IMR-90 (cell line): ENCODE measurements around the gene LBHD2. TPM values are rescaled to one million over a fixed set of nuclear protein-coding genes. Genes with fewer than 3 reads are reported as not detected.

ENCODE experiments used
- ATAC-seq: fragments of 200-7000 bp; cut with Tn5 transposase; 2 replicates; pipeline ENCODE4 v1.9.1; 2020; ENCODE audit warnings: low read depth, mild to moderate bottlenecking, moderate library complexity
- BruUV-seq: library from RNA; stranded (reverse); fragments of 400-500 nt; replicated peaks from 2 replicates; lab custom pipeline; 2021; lab: Mats Ljungman, UMichigan
- CTCF ChIA-PET: fragments of 300-600 bp; formaldehyde crosslinking; extraction: SDS; loops from one replicate; lab custom pipeline; 2021; ENCODE audit warnings: antibody characterized with exemption; lab: Yijun Ruan, JAX
- POLR2A ChIA-PET: fragments of 300-600 bp; sonication (Branson Sonifier 250); formaldehyde crosslinking; loops from one replicate; lab custom pipeline; 2022; ENCODE audit warnings: antibody characterized with exemption; ENCODE audit not compliant: unreplicated experiment; lab: Charles Lee
- DNase-seq: peaks from one replicate; pipeline ENCODE4 v3.0.0; 2013
- H2AFZ ChIP-seq: replicated peaks from 2 replicates; pipeline ENCODE3; 2013; ENCODE audit warnings: low read length, mild to moderate bottlenecking; ENCODE audit not compliant: poor library complexity
- H2AK5ac ChIP-seq: 2 replicates; pipeline ENCODE4 v1.6.1; 2013; ENCODE audit warnings: low read depth, low read length, inconsistent platforms
- H2AK9ac ChIP-seq: replicated peaks from 2 replicates; pipeline ENCODE3; 2013; ENCODE audit warnings: mild to moderate bottlenecking, low read depth, low read length, moderate library complexity; ENCODE audit not compliant: poor library complexity
- H2BK120ac ChIP-seq: 2 replicates; pipeline ENCODE4 v1.6.1; 2013; ENCODE audit warnings: low read depth, low read length, inconsistent platforms
- H2BK15ac ChIP-seq: 3 replicates; pipeline ENCODE4 v1.6.1; 2013; ENCODE audit warnings: low read depth, low read length, inconsistent platforms
- H2BK20ac ChIP-seq: 2 replicates; pipeline ENCODE4 v1.6.1; 2013; ENCODE audit warnings: low read depth, mild to moderate bottlenecking, inconsistent platforms, low read length, moderate library complexity
- H2BK5ac ChIP-seq: 2 replicates; pipeline ENCODE4 v1.6.1; 2013; ENCODE audit warnings: mild to moderate bottlenecking, low read depth, low read length, inconsistent platforms; ENCODE audit not compliant: poor library complexity, severe bottlenecking
- H3K14ac ChIP-seq: replicated peaks from 2 replicates; pipeline ENCODE4 v1.6.1; 2013; ENCODE audit warnings: low read depth, low read length, inconsistent platforms
- H3K18ac ChIP-seq: 2 replicates; pipeline ENCODE4 v1.6.1; 2013; ENCODE audit warnings: low read depth, low read length, control low read depth
- H3K23ac ChIP-seq: 2 replicates; pipeline ENCODE4 v1.6.1; 2013; ENCODE audit warnings: low read depth, low read length, inconsistent platforms
- H3K27ac ChIP-seq: 2 replicates; pipeline ENCODE4 v1.5.1; 2013; ENCODE audit warnings: mild to moderate bottlenecking, control low read depth, low read length; ENCODE audit not compliant: insufficient read depth
- H3K27me3 ChIP-seq: 2 replicates; pipeline ENCODE4 v1.6.1; 2013; ENCODE audit warnings: low read length; ENCODE audit not compliant: control insufficient read depth, insufficient read depth
- H3K36me3 ChIP-seq: 2 replicates; pipeline ENCODE4 v1.6.1; 2013; ENCODE audit warnings: low read length, mixed read lengths; ENCODE audit not compliant: control insufficient read depth, insufficient read depth
- H3K4ac ChIP-seq: 2 replicates; pipeline ENCODE4 v1.6.1; 2013; ENCODE audit warnings: low read depth, low read length, inconsistent platforms
- H3K4me1 ChIP-seq: 2 replicates; pipeline ENCODE4 v1.6.1; 2013; ENCODE audit warnings: low read length, mixed read lengths; ENCODE audit not compliant: control insufficient read depth, insufficient read depth
- H3K4me2 ChIP-seq: 2 replicates; pipeline ENCODE4 v1.6.1; 2013; ENCODE audit warnings: low read depth, mild to moderate bottlenecking, control low read depth, low read length, moderate library complexity
- H3K4me3 ChIP-seq: 2 replicates; pipeline ENCODE4 v1.5.1; 2013; ENCODE audit warnings: low read depth, mild to moderate bottlenecking, control low read depth, low read length, moderate library complexity; ENCODE audit not compliant: insufficient read depth
- H3K56ac ChIP-seq: 2 replicates; pipeline ENCODE4 v1.6.1; 2013; ENCODE audit warnings: low read length, inconsistent platforms; ENCODE audit not compliant: insufficient read depth; ENCODE audit errors: extremely low read depth
- H3K79me1 ChIP-seq, 2 experiments: 2 replicates each; pipeline ENCODE4 v1.6.1; 2013; ENCODE audit warnings: low read length in 2 of 2, inconsistent platforms in 1 of 2, low read depth in 1 of 2
- H3K9ac ChIP-seq: 2 replicates; pipeline ENCODE4 v1.6.1; 2013; ENCODE audit warnings: low read depth, low read length, control low read depth
- H3K9me1 ChIP-seq: 2 replicates; pipeline ENCODE4 v1.6.1; 2013; ENCODE audit warnings: low read length, inconsistent platforms; ENCODE audit not compliant: insufficient read depth
- H3K9me3 ChIP-seq: 2 replicates; pipeline ENCODE4 v1.6.1; 2013; ENCODE audit warnings: low read length; ENCODE audit not compliant: control insufficient read depth, insufficient read depth
- H4K20me1 ChIP-seq: 2 replicates; pipeline ENCODE4 v1.6.1; 2013; ENCODE audit warnings: low read length, inconsistent platforms; ENCODE audit not compliant: insufficient read depth
- H4K5ac ChIP-seq: 2 replicates; pipeline ENCODE4 v1.6.1; 2013; ENCODE audit warnings: mild to moderate bottlenecking, low read depth, low read length, control low read depth
- H4K8ac ChIP-seq, 2 experiments: 2 replicates each; pipeline ENCODE4 v1.6.1; 2013; ENCODE audit warnings: low read depth in 2 of 2, low read length in 2 of 2, control low read depth in 1 of 2, inconsistent platforms in 1 of 2
- H4K91ac ChIP-seq: 2 replicates; pipeline ENCODE4 v1.6.1; 2013; ENCODE audit warnings: low read depth, low read length, inconsistent platforms; ENCODE audit not compliant: insufficient read depth
- CHD1 ChIP-seq: IDR thresholded peaks from 2 replicates; pipeline ENCODE4 v1.6.1; 2012; ENCODE audit warnings: low read depth, low read length, improper control_type of control experiment
- MXI1 ChIP-seq: IDR thresholded peaks from 2 replicates; pipeline ENCODE4 v1.6.1; 2012; ENCODE audit warnings: low read depth, mild to moderate bottlenecking, low read length, moderate library complexity, borderline replicate concordance
- WGBS, 2 experiments: methylation state at CpG; one replicate each; pipeline versions ENCODE4 v1.1.5 to v1.1.7; 2013; ENCODE audit warnings: missing lambda C conversion rate in 2 of 2; ENCODE audit not compliant: insufficient read length in 1 of 2; ENCODE audit errors: extremely low coverage in 2 of 2; 5-methylcytosine and 5-hydroxymethylcytosine counted together
- dilution Hi-C: fragments of 300-500 bp; cut with HindIII; formaldehyde crosslinking; loops from one replicate; pipeline ENCODE4 v1.14.3; 2018; ENCODE audit warnings: low sequenced_read_pairs; ENCODE audit not compliant: unreplicated experiment
- in situ Hi-C: fragments of 300-500 bp; cut with MboI; formaldehyde crosslinking; loops from 3 replicates; pipeline ENCODE4 v1.14.3; 2019; ENCODE audit warnings: low sequenced_read_pairs, inconsistent platforms, mixed read lengths
- intact Hi-C: fragments of 100-400 bp; cut with micrococcal nuclease; formaldehyde crosslinking; loops from 2 replicates; pipeline ENCODE4 v1.10.0; 2022
- polyA plus RNA-seq, 3 experiments: library from polyadenylated mRNA; depleted of rRNA; stranded (reverse); fragments of >200 nt; gene quantifications; 2 replicates each; pipeline ENCODE4 v1.2.3, GENCODE V29; 2012; ENCODE audit warnings: low replicate concordance in 1 of 3
- total RNA-seq: library from RNA; depleted of rRNA; stranded (reverse); fragments of >200 nt; gene quantifications from 2 replicates; pipeline ENCODE4 v1.2.3, GENCODE V29; 2012
- TF ChIP-seq, protein P1 (sequence below): fragments of 150-350 bp; IDR thresholded peaks from 2 replicates; pipeline ENCODE4 v1.6.1; 2016; ENCODE audit warnings: low read depth, mild to moderate bottlenecking, low read length, moderate library complexity, borderline replicate concordance

LBHD2 gene
- total and polyA plus RNA-seq, 2 of the 4 experiments (the other 2 are of a cell fraction), result not detected

DNA sequence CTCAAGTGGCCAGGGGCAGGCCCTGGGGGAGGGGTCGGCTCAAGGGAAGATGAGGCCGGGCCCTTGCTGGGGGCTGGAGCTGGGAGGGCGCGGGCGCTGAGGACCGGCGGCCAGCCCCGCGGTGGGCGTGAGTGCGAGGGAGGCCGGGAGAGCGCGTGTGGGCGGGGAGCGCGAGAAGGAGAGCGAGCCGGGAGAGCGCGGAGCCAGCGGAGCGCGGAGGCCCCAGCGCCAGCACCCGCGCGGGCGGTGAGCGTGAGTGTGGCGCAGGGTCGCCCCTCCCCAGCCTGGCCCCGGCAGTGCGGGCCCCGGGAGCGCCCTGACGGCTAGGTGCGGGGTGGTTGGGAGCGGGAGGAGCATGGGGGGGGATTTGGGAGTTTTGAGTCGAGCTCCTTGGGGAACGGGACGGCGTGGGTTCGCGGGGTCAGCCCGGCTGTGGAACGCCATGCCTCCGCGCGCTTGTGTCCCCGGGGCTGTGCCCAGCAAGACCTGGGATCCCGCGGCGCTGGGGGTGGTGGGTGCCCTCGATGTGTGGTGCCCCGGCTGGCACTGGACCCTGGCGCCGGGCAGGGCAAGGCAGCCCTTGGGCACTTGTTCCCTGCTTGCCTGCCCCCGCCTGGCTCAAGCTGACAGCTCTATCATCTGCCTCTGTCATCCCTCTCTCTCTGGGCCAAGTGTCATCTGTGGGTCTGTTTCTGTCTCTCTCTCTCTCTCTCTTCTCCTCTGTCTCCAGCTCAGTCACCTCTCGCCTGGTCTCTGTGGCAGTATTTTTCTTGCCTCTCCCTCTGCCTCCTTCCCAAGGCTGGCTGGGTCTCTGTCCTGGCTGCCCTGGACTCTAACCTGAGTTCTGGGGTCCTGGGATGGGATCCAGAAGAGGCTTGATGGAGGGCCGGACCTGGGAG lies at the start of gene LBHD2 (continued):
- TF ChIP-seq, protein P1, sequence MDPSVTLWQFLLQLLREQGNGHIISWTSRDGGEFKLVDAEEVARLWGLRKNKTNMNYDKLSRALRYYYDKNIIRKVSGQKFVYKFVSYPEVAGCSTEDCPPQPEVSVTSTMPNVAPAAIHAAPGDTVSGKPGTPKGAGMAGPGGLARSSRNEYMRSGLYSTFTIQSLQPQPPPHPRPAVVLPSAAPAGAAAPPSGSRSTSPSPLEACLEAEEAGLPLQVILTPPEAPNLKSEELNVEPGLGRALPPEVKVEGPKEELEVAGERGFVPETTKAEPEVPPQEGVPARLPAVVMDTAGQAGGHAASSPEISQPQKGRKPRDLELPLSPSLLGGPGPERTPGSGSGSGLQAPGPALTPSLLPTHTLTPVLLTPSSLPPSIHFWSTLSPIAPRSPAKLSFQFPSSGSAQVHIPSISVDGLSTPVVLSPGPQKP, result no peak

DNA sequence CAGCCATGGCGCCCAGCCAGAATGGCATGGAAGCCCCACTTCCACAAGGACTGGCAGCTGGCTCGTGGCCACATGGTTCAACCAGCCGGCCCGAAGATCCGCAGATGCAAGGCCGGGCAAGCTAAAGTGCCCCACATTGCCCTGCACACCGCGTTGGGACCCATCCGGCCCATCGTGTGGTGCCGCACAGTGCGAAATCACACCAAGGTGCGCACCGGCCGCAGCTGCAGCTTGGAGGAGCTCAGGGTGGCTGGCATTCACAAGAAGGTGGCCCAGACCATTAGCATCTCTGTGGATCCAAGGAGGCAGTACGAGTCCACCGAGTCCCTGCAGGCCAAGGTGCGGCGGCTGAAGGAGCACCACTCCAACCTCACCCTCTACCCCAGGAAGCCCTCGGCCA lies 42.5 kb upstream of the LBHD2 start:
- no peaks in the 10 kb centered on the region; the same call in 1 of the 2 replicates for H3K9me1 ChIP-seq
- H2BK5ac ChIP-seq, result no peak overlapping the region
- H3K36me3 ChIP-seq, result peaks cover 8% of the 10 kb centered on the region
- no TSS peak for BruUV-seq
- H2AK5ac ChIP-seq, result no peak overlapping the region
- H3K79me1 ChIP-seq, result peaks cover 11 to 62% of the 10 kb centered on the region in 2 experiments; a peak in 3 of 4 replicates
- H2AK9ac ChIP-seq, result no peak overlapping the region
- peaks cover 82% of the 10 kb centered on the region for H4K20me1 ChIP-seq
- H3K4ac ChIP-seq, result no peak overlapping the region
- no peak for TF ChIP-seq MXI1
- no peak for TF ChIP-seq CHD1
- 99% methylated on average over 12 of the region's 20 CpGs; no CpG with 5 or more reads in 1 of the 2 experiments for WGBS, 2 experiments
- H3K23ac ChIP-seq, result no peak overlapping the region
- dilution Hi-C loops, result no loop called here
- H4K5ac ChIP-seq, result no peak overlapping the region
- in situ Hi-C loops, result no loop called here
- no peak overlapping the region for H2AFZ ChIP-seq
- H2BK120ac ChIP-seq, result no peak overlapping the region
- ChIA-PET CTCF (interaction anchor here (1.4 kb wide), 1 partner anchor 10 kb away, joined by 3 read pairs; no protein-coding TSS in a partner anchor), POLR2A (no interaction called here)
- no peak for DNase-seq
- no peak overlapping the region for H2BK20ac ChIP-seq
- no peak overlapping the region for H3K4me3 ChIP-seq
- H2BK15ac ChIP-seq, result no peak overlapping the region
- no peak for ATAC-seq
- no peaks in the 10 kb centered on the region for H3K4me1 ChIP-seq
- H3K27me3 ChIP-seq, result no peaks in the 10 kb centered on the region
- H3K27ac ChIP-seq, result no peak overlapping the region
- no peak overlapping the region for H3K9ac ChIP-seq
- intact Hi-C loops, result no loop called here
- no peak overlapping the region for H4K91ac ChIP-seq
- no peak overlapping the region for H4K8ac ChIP-seq
- no peak overlapping the region for H3K14ac ChIP-seq
- H3K18ac ChIP-seq, result no peak overlapping the region
- no peak overlapping the region for H3K56ac ChIP-seq
- H3K9me3 ChIP-seq, result no peaks in the 10 kb centered on the region
- no peak overlapping the region for H3K4me2 ChIP-seq
